Transverse colon (tissue), 4 donors: ENCODE measurements around the gene JARID2. TPM values are rescaled to one million over a fixed set of nuclear protein-coding genes. Genes with fewer than 3 reads are reported as not detected.
A peak's percentile ranks its signal among the peaks of the same experiment; 100 is the strongest.

Source experiments
- DNase-seq: peaks from one replicate; pipeline ENCODE4 v3.0.0-alpha.2; 2019
- H3K27ac ChIP-seq, 4 donors: fragments of 200-600 bp; sonication (generic); 2 replicates each; pipeline ENCODE4 v1.5.1; 2016 to 2018; ENCODE audit warnings: inconsistent platforms in 4 of 4
- H3K27me3 ChIP-seq: fragments of 200-600 bp; sonication (generic); 2 replicates; pipeline ENCODE4 v1.5.1; 2017; ENCODE audit warnings: inconsistent platforms
- H3K36me3 ChIP-seq, 4 donors: fragments of 200-600 bp; sonication (generic); 2 replicates each; pipeline ENCODE4 v1.5.1; 2017 to 2019; ENCODE audit warnings: inconsistent platforms in 4 of 4
- H3K4me1 ChIP-seq, 4 donors: fragments of 200-600 bp; sonication (generic); 2 replicates each; pipeline ENCODE4 v1.5.1; 2017 to 2020; ENCODE audit warnings: inconsistent platforms in 4 of 4
- H3K4me3 ChIP-seq, 4 donors: fragments of 200-600 bp; sonication (generic); 1 replicate in 1 of 4; 2 replicates in 3 of 4; pipeline versions ENCODE4 v1.5.1 to v1.6.1; 2017 to 2019; ENCODE audit warnings: inconsistent platforms in 4 of 4
- H3K9me3 ChIP-seq, 2 donors: fragments of 200-600 bp; sonication (generic); 2 replicates each; pipeline ENCODE4 v1.5.1; 2017 to 2019; ENCODE audit warnings: inconsistent platforms in 2 of 2
- CTCF ChIP-seq, 5 experiments: fragments of 200-600 bp in 3 of 5; fragments of 450-650 bp in 2 of 5; sonication (generic) in 3 of 5; IDR thresholded peaks; 1 replicate in 2 of 5; 2 replicates in 3 of 5; pipeline ENCODE4 v1.5.1; 2016 to 2017; ENCODE audit warnings: antibody characterized with exemption in 5 of 5, inconsistent platforms in 3 of 5, mild to moderate bottlenecking in 2 of 5, moderate library complexity in 1 of 5
- EP300 ChIP-seq: sonication (generic); formaldehyde crosslinking; IDR thresholded peaks from one replicate; pipeline ENCODE4 v1.6.1; 2017; ENCODE audit warnings: antibody characterized with exemption, low read depth
- POLR2A ChIP-seq: fragments of 450-650 bp; IDR thresholded peaks from one replicate; pipeline ENCODE4 v1.6.1; 2016; ENCODE audit warnings: antibody characterized with exemption, mild to moderate bottlenecking, moderate library complexity
- POLR2AphosphoS5 ChIP-seq, 3 donors: sonication (generic); formaldehyde crosslinking; IDR thresholded peaks; one replicate each; pipeline ENCODE4 v1.6.1; 2016; ENCODE audit warnings: antibody characterized with exemption in 3 of 3
- WGBS, 2 donors: methylation state at CpG; one replicate each; pipeline ENCODE4 v1.1.5; 2018; ENCODE audit warnings: low coverage in 1 of 2; 5-methylcytosine and 5-hydroxymethylcytosine counted together
- in situ Hi-C, 4 donors: fragments of 200-750 bp; cut with MboI; loops; one replicate each; pipeline versions ENCODE4 v1.15.0 to v1.15.1; 2017; ENCODE audit warnings: low sequenced_read_pairs in 3 of 4, low pct_ligation_motif_present in 1 of 4, low pct_unique_long_range_greater_than_20kb in 1 of 4
- intact Hi-C: fragments of 100-400 bp; cut with DNase I; formaldehyde crosslinking; loops from one replicate; pipeline ENCODE4 v1.15.1; 2023; ENCODE audit warnings: low total_unique reads
- total RNA-seq, 4 donors: library from RNA; depleted of rRNA; stranded (reverse); fragments of >200 nt; gene quantifications; one replicate each; pipeline ENCODE4 v1.1.0, GENCODE V29; 2016

Gene JARID2
- total RNA-seq, 4 donors from 2014 or later = 9.4 to 18.7 (median 10.9) TPM

GRCh38 chr6:15239616-15240364 is 6.1 kb upstream of the JARID2 start:
- Histone ChIP-seq H3K4me1 (peaks cover 0 to 17% (median 14%) of the 10 kb centered on the region in 4 donors), H3K27ac (no peak overlapping the region), H3K27me3 (no peaks in the 10 kb centered on the region), H3K36me3 (no peaks in the 10 kb centered on the region), H3K4me3 (no peak overlapping the region), H3K9me3 (no peaks in the 10 kb centered on the region)
- TF ChIP-seq EP300 (no peak), POLR2A (no peak), CTCF (IDR thresholded peaks at IDR 0.05) (no peak), POLR2AphosphoS5 (IDR thresholded peaks at IDR 0.05) (no peak)
- intact Hi-C loops = loop anchor here (10.0 kb wide), 1 partner anchor 255 kb away; no protein-coding TSS in a partner anchor
- DNase-seq = no peak
- in situ Hi-C loops = loop anchor here in 2 of 4 donors (25.0 kb wide), 1 partner anchor 1027 kb away; no protein-coding TSS in a partner anchor
- 22 to 25% methylated on average over 5 of the region's 5 CpGs for WGBS, 2 donors

- H3K4me1 ChIP-seq = peaks cover 0 to 18% (median 14%) of the 10 kb centered on the region in 4 donors
- no peaks in the 10 kb centered on the region for H3K9me3 ChIP-seq
- no peak overlapping the region for H3K4me3 ChIP-seq
- no peaks in the 10 kb centered on the region for H3K36me3 ChIP-seq
- no peaks in the 10 kb centered on the region for H3K27me3 ChIP-seq
- in situ Hi-C loops = loop anchor here in 2 of 4 donors (25.0 kb wide), 1 partner anchor 1030 kb away; no protein-coding TSS in a partner anchor
- DNase-seq = no peak
- no peak overlapping the region for H3K27ac ChIP-seq
- WGBS, 2 donors = 81 to 86% methylated on average over 2 of the region's 2 CpGs
- intact Hi-C loops = loop anchor here (10.0 kb wide), 1 partner anchor 252 kb away; no protein-coding TSS in a partner anchor
- TF ChIP-seq EP300 = no peak
These were observed 3.4 kb upstream of the JARID2 start for GRCh38 chr6:15242503-15242902.

DNA sequence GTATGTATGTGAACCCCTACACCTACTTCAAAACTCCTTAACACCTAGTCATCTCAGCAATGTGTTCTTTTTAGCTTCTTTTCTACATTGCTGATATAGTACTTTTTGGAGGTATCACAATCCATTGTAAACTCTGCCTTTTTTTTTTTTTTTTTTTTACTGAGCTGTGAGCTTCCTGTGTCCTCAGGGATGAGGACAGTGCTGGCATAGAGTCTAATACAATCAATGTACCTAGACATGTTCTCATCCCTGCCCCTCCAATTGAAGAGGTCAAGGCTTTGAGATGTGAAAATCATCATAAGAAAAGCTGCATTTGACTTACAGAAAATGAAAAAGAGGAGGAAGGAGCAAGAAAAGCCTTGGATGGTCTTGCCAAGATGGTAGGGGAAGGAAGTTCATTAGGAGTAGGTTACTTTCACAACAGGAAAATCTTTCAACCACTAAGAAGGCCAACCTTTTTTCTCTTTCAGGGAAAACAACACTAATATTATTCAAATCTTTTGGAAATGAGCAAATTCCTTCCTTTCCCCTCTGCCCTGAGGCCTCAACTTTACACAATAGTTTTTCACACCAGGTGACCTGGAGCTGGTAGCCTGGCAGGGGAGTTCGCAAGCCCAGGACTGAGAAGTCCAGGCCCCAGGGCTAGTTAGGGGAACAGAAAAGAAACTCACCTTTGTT is 2.8 kb upstream of the JARID2 start:
- H3K27me3 ChIP-seq = no peaks in the 10 kb centered on the region
- intact Hi-C loops (loop anchor here (10.0 kb wide), 1 partner anchor 252 kb away; no protein-coding TSS in a partner anchor), in situ Hi-C loops (loop anchor here in 2 of 4 donors (25.0 kb wide), 1 partner anchor 1031 kb away; no protein-coding TSS in a partner anchor)
- WGBS, 2 donors = 95 to 100% methylated on average over 1 of the region's 1 CpG
- H3K36me3 ChIP-seq = no peaks in the 10 kb centered on the region
- TF ChIP-seq CTCF (IDR thresholded peaks at IDR 0.05) = no peak
- no peak for TF ChIP-seq EP300
- no peak for TF ChIP-seq POLR2AphosphoS5 (IDR thresholded peaks at IDR 0.05)
- TF ChIP-seq POLR2A = no peak
- H3K4me3 ChIP-seq = no peak overlapping the region
- peaks cover 0 to 18% (median 14%) of the 10 kb centered on the region in 4 donors for H3K4me1 ChIP-seq
- H3K27ac ChIP-seq = no peak overlapping the region
- no peaks in the 10 kb centered on the region for H3K9me3 ChIP-seq
- DNase-seq = no peak

DNA sequence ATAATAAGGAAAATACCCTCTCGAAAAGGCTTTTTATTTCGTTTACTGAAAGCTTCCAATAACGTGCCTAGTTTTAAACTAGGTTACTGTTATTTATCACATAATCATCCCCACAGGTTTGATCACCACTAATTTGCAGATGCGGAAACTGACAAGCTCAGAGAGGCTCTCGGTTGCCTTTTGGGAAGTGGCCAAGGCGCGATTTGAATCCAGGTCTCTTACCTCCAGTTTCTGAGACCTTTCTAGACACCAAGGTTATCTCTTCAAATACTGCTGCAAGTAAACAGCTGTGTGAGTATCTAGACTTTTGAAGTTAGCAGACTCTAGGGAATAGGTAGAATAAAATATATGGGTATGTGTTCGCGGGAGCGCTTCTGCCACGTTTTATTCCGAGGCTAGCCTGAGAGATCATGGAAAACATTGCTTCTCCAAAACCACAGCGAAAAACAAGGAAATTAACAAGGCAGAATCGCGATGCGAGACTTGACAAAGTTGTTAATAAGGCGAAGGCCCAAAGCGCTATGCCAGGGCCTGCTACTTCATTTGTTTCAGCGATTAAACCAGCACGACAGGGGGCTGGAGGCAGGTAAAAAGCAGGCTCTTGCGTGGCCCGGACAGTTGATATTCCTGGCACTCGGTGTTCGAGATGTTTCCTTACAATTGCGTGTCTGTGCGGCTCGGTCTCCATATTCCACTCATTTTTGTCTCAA is 1.8 kb upstream of the JARID2 start:
- peak overlapping the region; percentile 91 to 92 (median 91) for H3K27ac ChIP-seq

More for the DNA sequence above, 1.8 kb upstream of the JARID2 start:
- H3K36me3 ChIP-seq = no peaks in the 10 kb centered on the region
- in situ Hi-C loops = loop anchor here in 2 of 4 donors (25.0 kb wide), 1 partner anchor 1032 kb away; no protein-coding TSS in a partner anchor
- intact Hi-C loops = loop anchor here (10.0 kb wide), 1 partner anchor 251 kb away; no protein-coding TSS in a partner anchor
- H3K27me3 ChIP-seq = no peaks in the 10 kb centered on the region
- H3K9me3 ChIP-seq = no peaks in the 10 kb centered on the region
- peak overlapping the region; percentile 79 to 90 (median 86) for H3K4me3 ChIP-seq
- H3K4me1 ChIP-seq = peaks cover 0 to 19% (median 16%) of the 10 kb centered on the region in 4 donors
- 86 to 94% methylated on average over 15 to 27 of the region's 27 CpGs for WGBS, 2 donors
- TF ChIP-seq EP300 = no peak
- TF ChIP-seq POLR2A = no peak
- TF ChIP-seq POLR2AphosphoS5 (IDR thresholded peaks at IDR 0.05) = no peak
- no peak for TF ChIP-seq CTCF (IDR thresholded peaks at IDR 0.05)
- no peak for DNase-seq
